ENCODE results near the gene KLHDC7A. TPM values are rescaled to one million over a fixed set of nuclear protein-coding genes. Genes with fewer than 3 reads are reported as not detected.

KLHDC7A gene
- polyA plus RNA-seq, 1 experiment: not detected

DNA sequence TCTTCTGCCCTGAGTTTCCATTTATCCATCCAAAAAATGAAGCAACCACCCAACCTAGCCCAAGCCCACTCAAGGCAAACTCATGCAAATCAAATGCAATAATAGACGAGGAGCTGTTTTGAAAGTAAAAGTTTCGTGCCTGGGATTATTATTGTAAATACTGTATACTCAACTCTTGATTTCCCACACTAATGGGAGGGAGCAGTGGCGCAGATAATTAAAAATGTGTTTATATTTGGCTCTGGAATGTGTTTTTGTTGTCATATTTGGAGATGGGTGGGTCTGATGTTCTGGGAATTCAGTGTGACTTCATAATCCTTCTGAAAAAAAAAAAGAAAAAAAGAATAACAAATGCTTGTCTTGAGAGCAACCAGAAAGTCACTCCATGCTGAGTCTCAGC, 52.5 kb downstream of the KLHDC7A start:
- no peak for TF ChIP-seq CTCF (IDR thresholded peaks at IDR 0.05; ENCODE audit: insufficient read depth, low read depth, low read length)
- no peak for DNase-seq (ENCODE audit: low read depth)
- no peaks in the 10 kb centered on the region for H3K27me3 ChIP-seq (ENCODE audit: control insufficient read depth, insufficient read depth, low read length)
- ChIA-PET POLR2A (no interaction called here), CTCF (interaction anchor here (0.6 kb wide), 1 partner anchor 30 kb away, joined by 4 read pairs; no protein-coding TSS in a partner anchor)
- no peak overlapping the region for H3K4me3 ChIP-seq (ENCODE audit: low read depth, low read length)
- no peaks in the 10 kb centered on the region for H3K36me3 ChIP-seq (ENCODE audit: control insufficient read depth, insufficient read depth, low read length)

GRCh38 chr1:18534810-18535205, 54.1 kb downstream of the KLHDC7A start:
- no peak overlapping the region for H3K4me3 ChIP-seq (ENCODE audit: low read depth, low read length)
- no peak for TF ChIP-seq CTCF (IDR thresholded peaks at IDR 0.05; ENCODE audit: insufficient read depth, low read depth, low read length)
- no peaks in the 10 kb centered on the region for H3K27me3 ChIP-seq (ENCODE audit: control insufficient read depth, insufficient read depth, low read length)
- H3K36me3 ChIP-seq (ENCODE audit: control insufficient read depth, insufficient read depth, low read length): no peaks in the 10 kb centered on the region
- POLR2A ChIA-PET: no interaction called here
- CTCF ChIA-PET: no interaction called here
- DNase-seq (ENCODE audit: low read depth): no peak

Small RNA genes lying within 50 kb of the gene (small RNA-seq; reads per million reads assigned to genes)
- not detected for gene DYNLL1P3 (ENCODE audit: insufficient read length, low read depth, low replicate concordance)

Other genes with a start within 250 kb of the KLHDC7A start
- not detected in 2 replicates for gene PAX7, start 149.9 kb downstream of the KLHDC7A start, polyA plus RNA-seq (2011; rRNA removed)